Cardiac septum (tissue), 1 donor: Measurements from ENCODE around the gene KIAA0040. TPM values are rescaled to one million over a fixed set of nuclear protein-coding genes. Genes with fewer than 3 reads are reported as not detected.

Source experiments
- DNase-seq: peaks from one replicate; pipeline ENCODE4 v3.0.0-alpha.2; 2020; ENCODE audit warnings: low spot score
- intact Hi-C: fragments of 100-400 bp; cut with DNase I; formaldehyde crosslinking; loops from one replicate; pipeline ENCODE4 v1.14.0; 2022
- total RNA-seq: library from RNA; stranded (reverse); fragmentation: NEBNext Ultra II Directional; extraction: Animal tissue kit (Norgen Biotek cat#: 25700); gene quantifications from one replicate; pipeline ENCODE4 v1.2.1, GENCODE V29; 2021
- donor health status: DM: no; HTN: no; CAD: no.

Gene KIAA0040
- total RNA-seq, 1 donor from 2014 or later = 9.7 TPM

DNA sequence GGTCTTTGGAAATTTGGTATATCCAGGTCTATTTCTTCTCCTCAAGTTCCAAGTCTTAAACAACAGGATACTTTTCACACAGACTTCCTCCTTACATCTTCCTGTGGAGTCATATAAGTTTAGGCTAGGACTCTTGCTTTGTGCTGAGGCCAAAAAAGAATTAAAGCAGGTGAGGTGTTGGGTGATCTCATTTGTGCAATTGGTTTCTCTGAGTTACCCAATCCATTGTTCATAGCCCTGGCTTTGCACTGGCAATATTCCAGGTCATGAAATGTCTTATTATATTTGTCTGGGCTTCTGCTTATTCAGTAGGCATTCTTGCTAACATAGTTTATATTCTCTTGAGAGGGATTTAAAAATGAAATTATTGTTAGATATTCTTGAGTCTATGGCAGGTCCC, 14.1 kb upstream of the KIAA0040 start:
- intact Hi-C loops = no loop called here
- DNase-seq = no peak

DNA sequence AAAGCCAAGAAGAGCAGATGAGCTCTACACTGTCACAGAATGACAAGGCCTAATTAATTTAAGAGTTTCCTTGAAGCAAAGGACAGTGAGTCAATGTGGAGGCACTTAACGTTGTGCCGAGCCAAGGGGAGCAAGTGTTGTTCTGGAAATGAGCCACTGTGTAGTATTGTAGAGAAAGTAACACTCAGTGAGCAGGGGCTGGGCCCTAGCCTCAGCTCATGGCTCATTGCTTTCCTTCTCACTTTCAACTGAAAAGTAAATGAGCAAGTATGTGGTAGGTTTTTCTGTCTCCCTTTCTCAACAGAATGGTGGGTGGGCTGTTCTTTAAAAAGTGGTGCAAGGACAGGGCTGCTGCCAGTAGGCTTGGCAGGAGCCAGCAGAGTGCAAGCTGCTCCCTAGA, 11.8 kb upstream of the KIAA0040 start:
- DNase-seq = no peak
- intact Hi-C loops = no loop called here

GRCh38 chr1:175203570-175204068, 11.0 kb upstream of the KIAA0040 start:
- DNase-seq = no peak
- intact Hi-C loops = no loop called here

DNA sequence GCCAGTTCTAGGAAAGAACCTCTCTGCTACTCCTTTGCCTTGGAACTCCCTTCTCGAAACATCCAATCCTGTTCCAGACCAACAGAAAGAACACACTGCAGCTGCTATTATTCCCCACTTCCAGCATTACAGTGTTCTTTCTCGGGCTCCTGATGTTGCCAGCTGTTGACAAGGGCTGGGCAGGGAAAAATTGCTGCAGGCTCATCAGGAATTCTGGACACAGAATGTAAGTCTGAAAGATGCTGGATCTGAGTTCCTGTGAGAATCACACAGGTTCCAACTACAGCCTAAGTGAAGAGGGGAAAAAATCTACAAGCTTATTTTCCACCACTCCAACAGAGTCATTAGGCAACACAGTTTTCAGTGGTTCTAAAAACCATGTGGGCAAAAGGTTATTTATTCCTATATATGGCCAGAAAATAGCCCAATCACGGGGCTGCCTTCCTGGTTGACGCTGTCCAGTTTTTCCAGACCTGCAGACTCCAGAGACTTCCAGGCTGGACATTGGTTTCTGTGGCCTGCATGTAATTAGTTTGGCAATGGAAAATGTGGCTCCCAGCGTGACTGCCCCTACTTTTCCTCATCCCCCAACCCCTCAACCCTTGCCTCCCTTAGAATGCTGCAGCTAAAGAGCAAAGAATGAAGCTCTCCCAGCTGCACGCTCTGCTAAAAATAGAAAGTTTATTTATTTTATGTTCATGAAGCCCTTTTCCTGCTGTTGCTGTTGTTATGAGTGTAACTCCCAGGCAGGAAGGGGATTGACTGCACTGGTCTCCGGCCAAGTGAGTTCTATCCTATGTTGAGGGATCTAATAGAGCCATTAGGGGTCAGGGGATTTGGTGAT, 8.3 kb upstream of the KIAA0040 start:
- intact Hi-C loops = loop anchor here (1.0 kb wide), 1 partner anchor 67 kb away; no protein-coding TSS in a partner anchor
- no peak for DNase-seq

- no peak for DNase-seq
- intact Hi-C loops = no loop called here
These were observed 5.8 kb upstream of the KIAA0040 start for GRCh38 chr1:175198332-175198731.

- intact Hi-C loops = no loop called here
- no peak for DNase-seq
These were observed 5.0 kb upstream of the KIAA0040 start for GRCh38 chr1:175197531-175197930.

GRCh38 chr1:175195798-175196197, 3.2 kb upstream of the KIAA0040 start:
- DNase-seq = no peak
- intact Hi-C loops = no loop called here

- DNase-seq = no peak
- intact Hi-C loops = no loop called here
These were observed 2.7 kb upstream of the KIAA0040 start for GRCh38 chr1:175195281-175195680.

DNA sequence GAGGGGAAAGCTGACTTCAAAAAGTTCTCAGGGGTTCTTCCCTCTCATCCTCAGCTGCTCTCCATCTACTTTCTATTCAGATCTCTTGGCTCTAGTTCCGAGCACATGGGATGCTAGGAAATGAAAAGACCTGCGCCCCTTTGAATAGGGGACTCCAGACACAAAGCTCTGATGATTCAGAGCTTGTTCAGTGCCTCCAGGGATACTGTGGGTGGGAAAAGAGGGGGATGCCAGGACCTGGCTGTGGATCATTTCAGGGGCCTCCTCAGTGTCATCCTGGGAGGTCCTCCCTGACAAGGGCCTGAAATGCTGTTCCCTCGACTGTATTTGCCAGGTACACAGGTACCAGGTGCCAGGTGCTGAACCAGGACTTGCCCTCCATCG, 943 bp upstream of the KIAA0040 start:
- intact Hi-C loops = no loop called here
- no peak for DNase-seq

- intact Hi-C loops = loop anchor here (1.0 kb wide), 1 partner anchor 127 kb away; no protein-coding TSS in a partner anchor
- peak; percentile 78 for DNase-seq
These were observed 406 bp downstream of the KIAA0040 start for GRCh38 chr1:175192111-175192629.

- DNase-seq = no peak
- intact Hi-C loops = loop anchor here (1.0 kb wide), 1 partner anchor 128 kb away; no protein-coding TSS in a partner anchor
These were observed 917 bp downstream of the KIAA0040 start for GRCh38 chr1:175191659-175192058.

DNA sequence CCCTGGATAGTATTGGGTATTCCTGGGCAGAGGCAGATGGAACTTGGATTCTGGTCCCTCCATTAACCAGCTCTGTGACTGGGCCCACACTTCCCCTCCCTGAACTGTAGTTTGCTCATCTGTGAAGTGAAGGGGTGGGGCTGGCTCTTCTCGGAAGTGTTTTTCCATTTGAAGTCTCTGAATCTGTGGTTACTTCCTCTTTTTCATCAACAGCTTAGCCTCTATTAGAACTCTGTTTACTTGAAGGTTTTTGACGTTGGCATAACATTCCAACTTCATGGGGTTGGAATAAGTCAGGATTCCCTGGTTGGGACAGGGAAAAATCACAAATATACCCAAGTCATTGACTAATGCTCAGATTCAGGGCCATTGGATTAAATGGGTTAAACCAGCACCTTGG, 3.6 kb downstream of the KIAA0040 start:
- intact Hi-C loops = no loop called here
- peak; percentile 86 for DNase-seq

GRCh38 chr1:175186433-175187160, 6.0 kb downstream of the KIAA0040 start:
- no peak for DNase-seq
- intact Hi-C loops = no loop called here

- no peak for DNase-seq
- intact Hi-C loops = no loop called here
These were observed 6.7 kb downstream of the KIAA0040 start for GRCh38 chr1:175185903-175186302.

GRCh38 chr1:175183586-175183985, 9.0 kb downstream of the KIAA0040 start:
- intact Hi-C loops = no loop called here

DNA sequence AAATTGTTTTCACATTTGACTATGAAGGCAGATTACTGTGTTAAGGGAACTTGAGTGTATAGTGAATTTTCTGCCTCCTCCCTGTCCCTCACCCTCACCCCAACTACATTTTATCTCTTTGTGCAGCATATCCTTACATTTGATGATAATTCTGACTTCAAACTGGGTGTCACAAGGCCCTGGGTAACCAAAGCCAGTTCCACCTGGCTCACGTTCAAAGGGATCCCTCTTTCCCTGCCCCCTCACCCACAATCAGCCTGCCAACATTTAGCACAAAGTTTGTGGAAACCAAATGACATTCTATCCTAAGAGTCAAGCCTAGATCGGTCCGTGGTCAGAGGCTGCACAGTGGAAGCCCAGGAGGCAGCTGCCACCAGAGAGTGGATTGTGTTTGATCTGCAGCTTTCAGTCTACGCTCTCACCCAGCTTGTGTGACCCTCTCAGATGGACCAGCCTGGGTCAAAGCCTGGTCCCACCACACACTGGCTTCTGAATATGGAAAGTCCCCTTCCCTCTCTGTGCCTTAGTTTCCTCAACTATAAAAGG, 10.3 kb downstream of the KIAA0040 start:
- DNase-seq = no peak
- intact Hi-C loops = no loop called here

More at GRCh38 chr1:175183586-175183985, 9.0 kb downstream of the KIAA0040 start:
- DNase-seq = no peak

DNA sequence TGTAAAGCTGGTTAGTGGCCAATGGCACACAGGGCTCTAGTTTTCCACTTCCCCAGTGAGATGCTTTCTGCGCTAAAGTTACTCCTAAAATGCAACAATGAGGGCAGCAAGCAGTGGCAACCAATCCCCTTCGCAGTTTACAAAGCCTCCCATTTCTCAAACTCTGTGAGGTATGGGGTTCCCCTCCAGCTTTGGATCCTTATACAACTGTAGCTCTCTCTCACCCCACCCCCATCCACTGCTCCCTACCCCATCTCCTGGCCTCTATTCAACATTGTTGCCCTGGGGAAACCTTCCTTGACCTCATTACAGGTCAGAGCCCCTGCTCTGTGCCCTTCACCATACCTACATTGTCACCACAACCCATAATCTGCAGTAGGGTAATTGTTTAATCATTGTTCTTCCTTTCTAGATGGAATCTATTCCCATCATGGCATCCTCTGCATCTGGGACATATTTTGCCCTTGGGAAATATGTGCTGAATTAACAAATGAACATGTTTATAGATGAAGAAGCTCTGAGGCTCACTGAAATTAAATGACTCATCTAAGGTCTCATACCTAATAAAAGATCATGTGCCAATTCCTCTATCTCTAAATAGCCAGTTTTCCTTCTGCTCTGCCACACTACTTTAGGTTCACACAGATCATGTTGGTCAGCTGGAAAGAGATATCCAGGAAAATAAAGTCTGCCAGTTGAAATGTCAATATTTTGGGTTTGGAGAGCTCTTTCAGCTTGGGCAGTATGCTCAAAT, 12.6 kb downstream of the KIAA0040 start:
- DNase-seq = no peak
- intact Hi-C loops = no loop called here

DNA sequence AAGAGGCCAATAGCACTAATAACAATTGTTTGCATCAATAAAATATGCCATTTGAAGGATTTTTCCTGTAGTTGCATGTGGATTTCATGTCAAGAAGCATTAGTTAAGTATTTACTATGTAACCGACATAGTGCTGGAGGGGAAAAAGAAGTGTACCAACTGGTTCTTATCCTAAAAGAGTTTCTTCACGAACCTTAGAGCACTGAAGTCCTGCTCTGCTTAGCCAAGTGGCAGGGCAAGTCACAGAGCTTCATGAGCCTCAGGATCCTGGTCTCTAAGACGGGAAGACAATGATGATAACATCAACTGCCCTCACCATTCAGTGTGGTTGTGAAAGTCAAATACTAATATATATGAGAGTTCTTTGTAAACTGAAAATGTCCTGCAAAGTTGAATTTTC, 14.1 kb downstream of the KIAA0040 start:
- intact Hi-C loops = no loop called here
- no peak for DNase-seq

GRCh38 chr1:175178056-175178455, 14.5 kb downstream of the KIAA0040 start:
- DNase-seq = no peak
- intact Hi-C loops = no loop called here
